Ectodermal cell (in vitro differentiated cells): ENCODE results near the gene FTO.

ENCODE experiments used
- H3K27ac ChIP-seq: 2 replicates; pipeline ENCODE4 v1.7.0; 2013; ENCODE audit warnings: mild to moderate bottlenecking, low read depth, low read length; ENCODE audit not compliant: insufficient read depth, poor library complexity, severe bottlenecking
- H3K27me3 ChIP-seq: 2 replicates; pipeline ENCODE4 v1.7.0; 2013; ENCODE audit warnings: mild to moderate bottlenecking, low read length; ENCODE audit not compliant: insufficient read depth, control insufficient read depth, poor library complexity, severe bottlenecking
- H3K36me3 ChIP-seq: one replicate; pipeline ENCODE4 v1.7.0; 2013; ENCODE audit warnings: low read length; ENCODE audit not compliant: control insufficient read depth, insufficient read depth
- H3K4me1 ChIP-seq: one replicate; pipeline ENCODE4 v1.7.0; 2013; ENCODE audit warnings: low read length; ENCODE audit not compliant: control insufficient read depth, insufficient read depth
- H3K4me3 ChIP-seq: 2 replicates; pipeline ENCODE4 v1.7.0; 2013; ENCODE audit warnings: low read depth, low read length, control low read depth; ENCODE audit not compliant: insufficient read depth
- H3K9me3 ChIP-seq: 2 replicates; pipeline ENCODE4 v1.7.0; 2013; ENCODE audit warnings: mild to moderate bottlenecking, low read length, moderate library complexity; ENCODE audit not compliant: control insufficient read depth
- WGBS, 2 experiments: methylation state at CpG; one replicate each; pipeline ENCODE4 v1.1.7; 2013; ENCODE audit warnings: missing lambda C conversion rate in 2 of 2; 5-methylcytosine and 5-hydroxymethylcytosine counted together

FTO gene

GRCh38 chr16:54156349-54156748, 452.4 kb downstream of the FTO start:
- Histone ChIP-seq H3K27ac (no peak overlapping the region), H3K27me3 (no peaks in the 10 kb centered on the region), H3K36me3 (no peaks in the 10 kb centered on the region), H3K9me3 (no peaks in the 10 kb centered on the region), H3K4me3 (no peak overlapping the region), H3K4me1 (no peaks in the 10 kb centered on the region)
- WGBS, 2 experiments, result 92 to 95% methylated on average over 1 of the region's 1 CpG

GRCh38 chr16:54158986-54159385, 455.0 kb downstream of the FTO start:
- no peaks in the 10 kb centered on the region for H3K27me3 ChIP-seq
- no peaks in the 10 kb centered on the region for H3K36me3 ChIP-seq
- WGBS, 2 experiments, result 90% methylated on average over 4 of the region's 4 CpGs
- H3K27ac ChIP-seq, result no peak overlapping the region
- no peaks in the 10 kb centered on the region for H3K9me3 ChIP-seq
- H3K4me3 ChIP-seq, result no peak overlapping the region
- no peaks in the 10 kb centered on the region for H3K4me1 ChIP-seq

GRCh38 chr16:54159490-54160080, 455.6 kb downstream of the FTO start:
- 92 to 95% methylated on average over 5 of the region's 6 CpGs for WGBS, 2 experiments
- H3K36me3 ChIP-seq, result no peaks in the 10 kb centered on the region
- no peaks in the 10 kb centered on the region for H3K27me3 ChIP-seq
- H3K4me1 ChIP-seq, result no peaks in the 10 kb centered on the region
- H3K27ac ChIP-seq, result no peak overlapping the region
- no peak overlapping the region for H3K4me3 ChIP-seq
- H3K9me3 ChIP-seq, result no peaks in the 10 kb centered on the region

- Histone ChIP-seq H3K27me3 (no peaks in the 10 kb centered on the region), H3K36me3 (no peaks in the 10 kb centered on the region), H3K9me3 (no peaks in the 10 kb centered on the region), H3K4me1 (peaks cover 3% of the 10 kb centered on the region), H3K27ac (no peak overlapping the region), H3K4me3 (no peak overlapping the region)
- 92 to 96% methylated on average over 7 of the region's 7 CpGs for WGBS, 2 experiments
These were observed 456.4 kb downstream of the FTO start for GRCh38 chr16:54160252-54160860.

GRCh38 chr16:54160939-54161897, 457.3 kb downstream of the FTO start:
- WGBS, 2 experiments, result 95% methylated on average over 19 of the region's 19 CpGs
- peaks cover 6% of the 10 kb centered on the region for H3K4me1 ChIP-seq

GRCh38 chr16:54163197-54163843, 459.4 kb downstream of the FTO start:
- H3K36me3 ChIP-seq, result no peaks in the 10 kb centered on the region
- peaks cover 6% of the 10 kb centered on the region for H3K4me1 ChIP-seq
- 93 to 94% methylated on average over 9 of the region's 10 CpGs for WGBS, 2 experiments
- H3K4me3 ChIP-seq, result no peak overlapping the region
- no peaks in the 10 kb centered on the region for H3K27me3 ChIP-seq
- H3K27ac ChIP-seq, result no peak overlapping the region
- H3K9me3 ChIP-seq, result no peaks in the 10 kb centered on the region

More at GRCh38 chr16:54160939-54161897, 457.3 kb downstream of the FTO start:
- Histone ChIP-seq H3K9me3 (no peaks in the 10 kb centered on the region), H3K27ac (no peak overlapping the region), H3K27me3 (no peaks in the 10 kb centered on the region), H3K4me3 (no peak overlapping the region), H3K36me3 (no peaks in the 10 kb centered on the region)

- Histone ChIP-seq H3K4me1 (peaks cover 6% of the 10 kb centered on the region), H3K9me3 (no peaks in the 10 kb centered on the region), H3K4me3 (no peak overlapping the region), H3K27me3 (no peaks in the 10 kb centered on the region), H3K36me3 (no peaks in the 10 kb centered on the region), H3K27ac (no peak overlapping the region)
- 94 to 95% methylated on average over 3 of the region's 3 CpGs for WGBS, 2 experiments
These were observed 460.8 kb downstream of the FTO start for GRCh38 chr16:54164789-54165173.

- no peaks in the 10 kb centered on the region for H3K27me3 ChIP-seq
- no peak overlapping the region for H3K4me3 ChIP-seq
- H3K27ac ChIP-seq, result no peak overlapping the region
- no peaks in the 10 kb centered on the region for H3K9me3 ChIP-seq
- WGBS, 2 experiments, result 90 to 91% methylated on average over 12 of the region's 12 CpGs
- no peaks in the 10 kb centered on the region for H3K36me3 ChIP-seq
- H3K4me1 ChIP-seq, result peaks cover 6% of the 10 kb centered on the region
These were observed 461.4 kb downstream of the FTO start for GRCh38 chr16:54165174-54165911.

GRCh38 chr16:54165912-54166865, 462.2 kb downstream of the FTO start:
- peaks cover 10% of the 10 kb centered on the region for H3K4me1 ChIP-seq
- no peaks in the 10 kb centered on the region for H3K36me3 ChIP-seq
- 91 to 92% methylated on average over 8 of the region's 8 CpGs for WGBS, 2 experiments
- no peak overlapping the region for H3K27ac ChIP-seq
- H3K9me3 ChIP-seq, result no peaks in the 10 kb centered on the region
- H3K27me3 ChIP-seq, result no peaks in the 10 kb centered on the region
- H3K4me3 ChIP-seq, result no peak overlapping the region
